Esophagus muscularis mucosa (tissue), 4 donors: ENCODE results near the gene CNTNAP2. TPM values are rescaled to one million over a fixed set of nuclear protein-coding genes. Genes with fewer than 3 reads are reported as not detected.

Experiments
- DNase-seq: peaks from one replicate; pipeline ENCODE4 v3.0.0-alpha.2; 2017; ENCODE audit errors: extremely low spot score
- H3K27ac ChIP-seq, 4 donors: fragments of 200-600 bp; sonication (generic); replicated peaks in 1 of 4; 1 replicate in 3 of 4; 2 replicates in 1 of 4; pipeline ENCODE4 v1.5.1; 2016 to 2019; ENCODE audit warnings: mild to moderate bottlenecking in 1 of 4
- H3K27me3 ChIP-seq, 4 donors: fragments of 200-600 bp; sonication (generic); one replicate each; pipeline versions ENCODE4 v1.5.1 to v1.6.0; 2016 to 2019
- H3K36me3 ChIP-seq, 4 donors: fragments of 200-600 bp; sonication (generic); one replicate each; pipeline ENCODE4 v1.5.1; 2016 to 2019
- H3K4me1 ChIP-seq, 4 donors: fragments of 200-600 bp; sonication (generic); one replicate each; pipeline ENCODE4 v1.5.1; 2016 to 2019
- H3K4me3 ChIP-seq, 4 donors: fragments of 200-600 bp; sonication (generic); 1 replicate in 2 of 4; 2 replicates in 2 of 4; pipeline ENCODE4 v1.5.1; 2016 to 2019; ENCODE audit warnings: mild to moderate bottlenecking in 4 of 4, moderate library complexity in 1 of 4
- H3K9me3 ChIP-seq, 4 donors: fragments of 200-600 bp; sonication (generic); 1 replicate in 3 of 4; 2 replicates in 1 of 4; pipeline ENCODE4 v1.5.1; 2016 to 2019
- CTCF ChIP-seq, 3 experiments: fragments of 200-600 bp in 2 of 3; fragments of 450-650 bp in 1 of 3; sonication (generic) in 2 of 3; IDR thresholded peaks; one replicate each; pipeline ENCODE4 v1.5.1; 2017 to 2019; ENCODE audit warnings: antibody characterized with exemption in 3 of 3, mild to moderate bottlenecking in 2 of 3, moderate library complexity in 1 of 3
- EP300 ChIP-seq: sonication (generic); formaldehyde crosslinking; IDR thresholded peaks from one replicate; pipeline ENCODE4 v1.6.1; 2017; ENCODE audit warnings: antibody characterized with exemption
- POLR2A ChIP-seq: fragments of 450-650 bp; IDR thresholded peaks from one replicate; pipeline ENCODE4 v1.6.1; 2017; ENCODE audit warnings: antibody characterized with exemption, moderate library complexity, mild to moderate bottlenecking, low read depth
- POLR2AphosphoS5 ChIP-seq, 2 donors: sonication (generic); formaldehyde crosslinking; IDR thresholded peaks; one replicate each; pipeline ENCODE4 v1.6.1; 2017; ENCODE audit warnings: antibody characterized with exemption in 2 of 2
- WGBS: methylation state at CpG from one replicate; pipeline ENCODE4 v1.1.5; 2018; 5-methylcytosine and 5-hydroxymethylcytosine counted together
- intact Hi-C: fragments of 100-400 bp; cut with DNase I; formaldehyde crosslinking; loops from one replicate; pipeline ENCODE4 v1.15.1; 2023
- total RNA-seq, 4 donors: library from RNA; depleted of rRNA; stranded (reverse); fragments of >200 nt; gene quantifications; one replicate each; pipeline versions ENCODE4 v1.1.0 to v1.2.1, GENCODE V29; 2016

Gene CNTNAP2
- total RNA-seq, 4 donors from 2014 or later = 1.2 to 2.9 (median 1.9) TPM

GRCh38 chr7:148175512-148175911, 2058.9 kb downstream of the CNTNAP2 start:
- no peaks in the 10 kb centered on the region for H3K27me3 ChIP-seq
- intact Hi-C loops = no loop called here
- no peak overlapping the region for H3K4me3 ChIP-seq
- H3K27ac ChIP-seq = no peak overlapping the region
- TF ChIP-seq POLR2A = no peak
- peaks cover 0 to 10% (median 0%) of the 10 kb centered on the region in 4 donors for H3K4me1 ChIP-seq
- 94% methylated on average over 2 of the region's 2 CpGs for WGBS
- DNase-seq = no peak
- no peaks in the 10 kb centered on the region for H3K9me3 ChIP-seq
- no peaks in the 10 kb centered on the region for H3K36me3 ChIP-seq

- Histone ChIP-seq H3K9me3 (no peaks in the 10 kb centered on the region), H3K4me1 (peaks cover 0 to 21% (median 2%) of the 10 kb centered on the region in 4 donors), H3K36me3 (no peaks in the 10 kb centered on the region), H3K4me3 (no peak overlapping the region), H3K27ac (no peak overlapping the region), H3K27me3 (no peaks in the 10 kb centered on the region)
- TF ChIP-seq POLR2A = no peak
- no peak for TF ChIP-seq EP300
- no peak for TF ChIP-seq POLR2AphosphoS5 (IDR thresholded peaks at IDR 0.05)
- no peak for TF ChIP-seq CTCF (IDR thresholded peaks at IDR 0.05)
- DNase-seq = no peak
- intact Hi-C loops = no loop called here
Observed at GRCh38 chr7:148177972-148178371, 2061.4 kb downstream of the CNTNAP2 start.

- Histone ChIP-seq H3K4me1 (peaks cover 5 to 27% (median 11%) of the 10 kb centered on the region in 4 donors), H3K36me3 (no peaks in the 10 kb centered on the region), H3K4me3 (no peak overlapping the region), H3K27ac (no peak overlapping the region), H3K27me3 (no peaks in the 10 kb centered on the region), H3K9me3 (no peaks in the 10 kb centered on the region)
- intact Hi-C loops = no loop called here
- TF ChIP-seq CTCF (IDR thresholded peaks at IDR 0.05) (no peak), POLR2AphosphoS5 (IDR thresholded peaks at IDR 0.05) (no peak), EP300 (no peak), POLR2A (no peak)
- no peak for DNase-seq
Observed at GRCh38 chr7:148180075-148180474, 2063.5 kb downstream of the CNTNAP2 start.

- TF ChIP-seq POLR2A = no peak
- TF ChIP-seq CTCF (IDR thresholded peaks at IDR 0.05) = no peak
- TF ChIP-seq POLR2AphosphoS5 (IDR thresholded peaks at IDR 0.05) = no peak
- TF ChIP-seq EP300 = no peak
- Histone ChIP-seq H3K4me1 (peaks cover 6 to 33% (median 16%) of the 10 kb centered on the region in 4 donors), H3K4me3 (no peak overlapping the region), H3K36me3 (no peaks in the 10 kb centered on the region), H3K27me3 (no peaks in the 10 kb centered on the region), H3K9me3 (no peaks in the 10 kb centered on the region), H3K27ac (no peak overlapping the region)
- 51% methylated on average over 5 of the region's 5 CpGs for WGBS
- no peak for DNase-seq
- intact Hi-C loops = no loop called here
Observed at GRCh38 chr7:148182264-148182663, 2065.7 kb downstream of the CNTNAP2 start.

GRCh38 chr7:148185041-148185440, 2068.4 kb downstream of the CNTNAP2 start:
- Histone ChIP-seq H3K4me1 (peaks cover 6 to 28% (median 16%) of the 10 kb centered on the region in 4 donors), H3K4me3 (no peak overlapping the region), H3K27ac (no peak overlapping the region), H3K36me3 (no peaks in the 10 kb centered on the region), H3K27me3 (no peaks in the 10 kb centered on the region), H3K9me3 (no peaks in the 10 kb centered on the region)
- DNase-seq = no peak
- 27% methylated on average over 5 of the region's 5 CpGs for WGBS
- intact Hi-C loops = no loop called here
- TF ChIP-seq POLR2A (no peak), POLR2AphosphoS5 (IDR thresholded peaks at IDR 0.05) (no peak), CTCF (IDR thresholded peaks at IDR 0.05) (no peak), EP300 (no peak)
